Liver (tissue), 3 donors: ENCODE measurements around the gene CCBE1.

Source experiments
- HNF4G ChIP-seq: IDR thresholded peaks from 2 replicates; pipeline ENCODE4 v1.6.1; 2016; ENCODE audit warnings: antibody characterized with exemption
- JUND ChIP-seq, 2 donors: IDR thresholded peaks; 2 replicates each; pipeline ENCODE4 v1.6.1; 2016; ENCODE audit warnings: antibody characterized with exemption in 2 of 2
- RXRA ChIP-seq, 2 donors: IDR thresholded peaks; 2 replicates each; pipeline ENCODE4 v1.6.1; 2017 to 2018; ENCODE audit warnings: antibody characterized with exemption in 2 of 2, mild to moderate bottlenecking in 1 of 2
- TAF1 ChIP-seq: conservative IDR thresholded peaks from 2 replicates; pipeline ENCODE4 v1.6.1; 2016; ENCODE audit warnings: antibody characterized with exemption, mild to moderate bottlenecking
- YY1 ChIP-seq: IDR thresholded peaks from 2 replicates; pipeline ENCODE4 v1.6.1; 2016; ENCODE audit warnings: antibody characterized with exemption, mild to moderate bottlenecking
- TF ChIP-seq, protein P1 (sequence below): fragments of 150-350 bp; IDR thresholded peaks from 2 replicates; pipeline ENCODE4 v1.5.1; 2017; ENCODE audit warnings: improper control_type of control experiment, low read depth, low read length; ENCODE audit not compliant: missing input control
- TF ChIP-seq, protein P2 (sequence below): IDR thresholded peaks from 2 replicates; pipeline ENCODE4 v1.6.1; 2016; ENCODE audit warnings: antibody characterized with exemption
- TF ChIP-seq, protein P3 (sequence below): IDR thresholded peaks from 2 replicates; pipeline ENCODE4 v1.6.1; 2016; ENCODE audit warnings: antibody characterized with exemption
- TF ChIP-seq, protein P4 (sequence below): IDR thresholded peaks from 2 replicates; pipeline ENCODE4 v1.6.1; 2016; ENCODE audit warnings: antibody characterized with exemption
- donor health status: healthy.
- donor health status: healthy.

DNA sequence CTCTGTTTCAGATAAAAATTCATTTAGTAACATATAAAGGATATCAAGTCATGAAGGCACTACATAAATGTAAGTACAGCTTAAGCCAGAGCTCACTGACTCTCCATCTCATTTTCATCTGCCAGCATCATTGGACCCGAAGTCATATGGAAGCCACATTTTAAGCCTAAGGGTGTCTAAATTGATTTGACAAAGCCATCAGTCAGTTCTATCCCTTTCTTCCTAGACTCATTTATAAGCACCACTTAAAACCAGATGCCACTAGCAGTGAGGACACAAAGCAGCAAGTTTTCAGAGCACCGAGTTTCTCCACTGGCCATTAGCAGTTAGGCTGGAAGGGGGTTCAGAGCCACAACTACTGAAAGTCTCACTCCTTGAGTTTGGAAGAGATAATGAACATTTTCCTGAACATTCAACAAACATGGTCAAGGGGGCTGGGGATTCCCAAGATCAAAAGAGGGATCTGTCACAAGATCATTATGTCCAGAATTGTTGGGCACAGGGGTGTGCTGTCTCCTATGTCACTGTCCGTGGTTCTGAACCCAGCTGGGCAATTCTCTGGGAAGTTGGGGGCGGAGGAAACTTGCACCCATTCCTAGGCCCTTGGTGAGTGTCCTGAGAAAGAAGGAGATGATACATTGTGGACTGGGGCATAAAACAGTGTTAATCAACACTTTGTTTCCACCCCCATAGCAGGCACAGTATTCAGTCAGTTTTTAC lies 179.6 kb downstream of the CCBE1 start:
- TF ChIP-seq, protein P1, sequence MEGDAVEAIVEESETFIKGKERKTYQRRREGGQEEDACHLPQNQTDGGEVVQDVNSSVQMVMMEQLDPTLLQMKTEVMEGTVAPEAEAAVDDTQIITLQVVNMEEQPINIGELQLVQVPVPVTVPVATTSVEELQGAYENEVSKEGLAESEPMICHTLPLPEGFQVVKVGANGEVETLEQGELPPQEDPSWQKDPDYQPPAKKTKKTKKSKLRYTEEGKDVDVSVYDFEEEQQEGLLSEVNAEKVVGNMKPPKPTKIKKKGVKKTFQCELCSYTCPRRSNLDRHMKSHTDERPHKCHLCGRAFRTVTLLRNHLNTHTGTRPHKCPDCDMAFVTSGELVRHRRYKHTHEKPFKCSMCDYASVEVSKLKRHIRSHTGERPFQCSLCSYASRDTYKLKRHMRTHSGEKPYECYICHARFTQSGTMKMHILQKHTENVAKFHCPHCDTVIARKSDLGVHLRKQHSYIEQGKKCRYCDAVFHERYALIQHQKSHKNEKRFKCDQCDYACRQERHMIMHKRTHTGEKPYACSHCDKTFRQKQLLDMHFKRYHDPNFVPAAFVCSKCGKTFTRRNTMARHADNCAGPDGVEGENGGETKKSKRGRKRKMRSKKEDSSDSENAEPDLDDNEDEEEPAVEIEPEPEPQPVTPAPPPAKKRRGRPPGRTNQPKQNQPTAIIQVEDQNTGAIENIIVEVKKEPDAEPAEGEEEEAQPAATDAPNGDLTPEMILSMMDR: no peak
- no peak for TF ChIP-seq JUND (IDR thresholded peaks at IDR 0.05)
- TF ChIP-seq, protein P2, sequence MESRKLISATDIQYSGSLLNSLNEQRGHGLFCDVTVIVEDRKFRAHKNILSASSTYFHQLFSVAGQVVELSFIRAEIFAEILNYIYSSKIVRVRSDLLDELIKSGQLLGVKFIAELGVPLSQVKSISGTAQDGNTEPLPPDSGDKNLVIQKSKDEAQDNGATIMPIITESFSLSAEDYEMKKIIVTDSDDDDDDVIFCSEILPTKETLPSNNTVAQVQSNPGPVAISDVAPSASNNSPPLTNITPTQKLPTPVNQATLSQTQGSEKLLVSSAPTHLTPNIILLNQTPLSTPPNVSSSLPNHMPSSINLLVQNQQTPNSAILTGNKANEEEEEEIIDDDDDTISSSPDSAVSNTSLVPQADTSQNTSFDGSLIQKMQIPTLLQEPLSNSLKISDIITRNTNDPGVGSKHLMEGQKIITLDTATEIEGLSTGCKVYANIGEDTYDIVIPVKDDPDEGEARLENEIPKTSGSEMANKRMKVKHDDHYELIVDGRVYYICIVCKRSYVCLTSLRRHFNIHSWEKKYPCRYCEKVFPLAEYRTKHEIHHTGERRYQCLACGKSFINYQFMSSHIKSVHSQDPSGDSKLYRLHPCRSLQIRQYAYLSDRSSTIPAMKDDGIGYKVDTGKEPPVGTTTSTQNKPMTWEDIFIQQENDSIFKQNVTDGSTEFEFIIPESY: no peak
- TF ChIP-seq, protein P3, sequence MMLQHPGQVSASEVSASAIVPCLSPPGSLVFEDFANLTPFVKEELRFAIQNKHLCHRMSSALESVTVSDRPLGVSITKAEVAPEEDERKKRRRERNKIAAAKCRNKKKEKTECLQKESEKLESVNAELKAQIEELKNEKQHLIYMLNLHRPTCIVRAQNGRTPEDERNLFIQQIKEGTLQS: no peak
- TF ChIP-seq TAF1: no peak
- TF ChIP-seq, protein P4, sequence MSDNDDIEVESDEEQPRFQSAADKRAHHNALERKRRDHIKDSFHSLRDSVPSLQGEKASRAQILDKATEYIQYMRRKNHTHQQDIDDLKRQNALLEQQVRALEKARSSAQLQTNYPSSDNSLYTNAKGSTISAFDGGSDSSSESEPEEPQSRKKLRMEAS: no peak
- TF ChIP-seq RXRA (IDR thresholded peaks at IDR 0.05): no peak
- no peak for TF ChIP-seq HNF4G
- no peak for TF ChIP-seq YY1
